ENCODE data around the gene CYP26A1.

CYP26A1 gene

DNA sequence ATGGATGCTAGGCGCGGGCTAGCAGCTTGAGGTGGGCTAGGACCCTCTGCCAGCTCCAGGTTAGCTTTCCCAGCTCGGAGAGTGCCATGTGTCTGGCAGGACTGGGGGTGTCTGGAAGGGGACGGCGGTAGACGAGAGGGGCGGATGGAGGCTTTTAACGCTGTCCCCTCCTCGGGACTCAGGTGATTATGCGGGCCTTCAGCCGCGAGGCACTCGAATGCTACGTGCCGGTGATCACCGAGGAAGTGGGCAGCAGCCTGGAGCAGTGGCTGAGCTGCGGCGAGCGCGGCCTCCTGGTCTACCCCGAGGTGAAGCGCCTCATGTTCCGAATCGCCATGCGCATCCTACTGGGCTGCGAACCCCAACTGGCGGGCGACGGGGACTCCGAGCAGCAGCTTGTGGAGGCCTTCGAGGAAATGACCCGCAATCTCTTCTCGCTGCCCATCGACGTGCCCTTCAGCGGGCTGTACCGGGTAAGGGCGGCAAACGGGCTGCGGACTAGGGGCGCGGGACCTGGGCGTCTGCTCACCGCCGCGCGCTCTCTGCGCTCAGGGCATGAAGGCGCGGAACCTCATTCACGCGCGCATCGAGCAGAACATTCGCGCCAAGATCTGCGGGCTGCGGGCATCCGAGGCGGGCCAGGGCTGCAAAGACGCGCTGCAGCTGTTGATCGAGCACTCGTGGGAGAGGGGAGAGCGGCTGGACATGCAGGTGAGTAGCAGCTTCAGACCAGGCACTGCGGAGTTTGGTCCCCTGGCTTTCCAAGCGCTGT is 1.1 kb downstream of the CYP26A1 start:
- no peak overlapping the region; the same call in 1 of the 2 replicates for H3K4me3 ChIP-seq (replicated peaks; ENCODE audit: low read depth, low read length)

DNA sequence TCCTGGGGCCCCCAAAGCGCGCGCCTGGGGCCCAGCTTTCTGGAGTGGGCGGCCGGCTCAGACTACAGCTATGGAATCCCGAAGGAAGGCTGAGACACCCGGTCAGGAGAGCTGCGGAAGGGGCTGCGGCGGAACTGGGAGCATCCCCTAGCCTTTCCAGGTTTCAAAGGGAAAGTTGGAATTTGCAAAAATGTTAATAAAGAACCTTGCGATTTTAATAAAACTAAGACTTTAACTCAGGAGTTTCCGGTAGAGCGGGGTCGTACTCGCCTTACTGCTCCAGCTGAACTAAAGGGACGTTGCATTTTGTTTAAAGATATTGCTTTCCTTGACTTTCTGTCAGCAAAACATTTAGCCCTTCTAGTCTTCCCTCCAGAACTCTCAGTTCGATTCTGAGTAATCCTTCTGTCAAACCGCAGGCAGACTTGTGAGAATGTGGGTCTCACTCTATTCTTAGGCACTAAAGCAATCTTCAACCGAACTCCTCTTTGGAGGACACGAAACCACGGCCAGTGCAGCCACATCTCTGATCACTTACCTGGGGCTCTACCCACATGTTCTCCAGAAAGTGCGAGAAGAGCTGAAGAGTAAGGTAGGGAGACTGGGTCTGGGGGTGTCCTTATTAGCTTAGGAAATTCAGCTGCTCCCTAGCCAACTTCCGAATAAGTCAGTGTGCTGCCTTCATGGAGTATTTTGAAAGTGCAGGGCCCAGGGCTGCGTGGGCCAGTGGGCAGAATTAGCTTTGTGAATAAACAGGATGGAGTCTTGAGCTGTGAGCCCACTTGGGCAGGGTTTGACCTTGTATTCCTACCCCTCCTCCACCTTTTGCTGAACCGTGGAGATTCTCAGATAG is 1.9 kb downstream of the CYP26A1 start:
- H3K36me3 ChIP-seq (ENCODE audit: control insufficient read depth, insufficient read depth, low read length): no peaks in the 10 kb centered on the region
- H3K27me3 ChIP-seq (replicated peaks; ENCODE audit: control insufficient read depth, insufficient read depth, low read length): peaks cover 13% of the 10 kb centered on the region
- no peak for DNase-seq (ENCODE audit: extremely low read depth, insufficient read length)
- TF ChIP-seq, protein P1, sequence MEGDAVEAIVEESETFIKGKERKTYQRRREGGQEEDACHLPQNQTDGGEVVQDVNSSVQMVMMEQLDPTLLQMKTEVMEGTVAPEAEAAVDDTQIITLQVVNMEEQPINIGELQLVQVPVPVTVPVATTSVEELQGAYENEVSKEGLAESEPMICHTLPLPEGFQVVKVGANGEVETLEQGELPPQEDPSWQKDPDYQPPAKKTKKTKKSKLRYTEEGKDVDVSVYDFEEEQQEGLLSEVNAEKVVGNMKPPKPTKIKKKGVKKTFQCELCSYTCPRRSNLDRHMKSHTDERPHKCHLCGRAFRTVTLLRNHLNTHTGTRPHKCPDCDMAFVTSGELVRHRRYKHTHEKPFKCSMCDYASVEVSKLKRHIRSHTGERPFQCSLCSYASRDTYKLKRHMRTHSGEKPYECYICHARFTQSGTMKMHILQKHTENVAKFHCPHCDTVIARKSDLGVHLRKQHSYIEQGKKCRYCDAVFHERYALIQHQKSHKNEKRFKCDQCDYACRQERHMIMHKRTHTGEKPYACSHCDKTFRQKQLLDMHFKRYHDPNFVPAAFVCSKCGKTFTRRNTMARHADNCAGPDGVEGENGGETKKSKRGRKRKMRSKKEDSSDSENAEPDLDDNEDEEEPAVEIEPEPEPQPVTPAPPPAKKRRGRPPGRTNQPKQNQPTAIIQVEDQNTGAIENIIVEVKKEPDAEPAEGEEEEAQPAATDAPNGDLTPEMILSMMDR (IDR thresholded peaks at IDR 0.05; ENCODE audit: insufficient read depth, low read length, poor library complexity, severe bottlenecking): no peak
- no peak overlapping the region for H3K4me3 ChIP-seq (replicated peaks; ENCODE audit: low read depth, low read length)

More for the DNA sequence above, 1.1 kb downstream of the CYP26A1 start:
- peaks cover 14% of the 10 kb centered on the region for H3K27me3 ChIP-seq (replicated peaks; ENCODE audit: control insufficient read depth, insufficient read depth, low read length)
- no peaks in the 10 kb centered on the region for H3K36me3 ChIP-seq (ENCODE audit: control insufficient read depth, insufficient read depth, low read length)
- TF ChIP-seq, protein P1 (IDR thresholded peaks at IDR 0.05; ENCODE audit: insufficient read depth, low read length, poor library complexity, severe bottlenecking): no peak
- DNase-seq (ENCODE audit: extremely low read depth, insufficient read length): no peak

DNA sequence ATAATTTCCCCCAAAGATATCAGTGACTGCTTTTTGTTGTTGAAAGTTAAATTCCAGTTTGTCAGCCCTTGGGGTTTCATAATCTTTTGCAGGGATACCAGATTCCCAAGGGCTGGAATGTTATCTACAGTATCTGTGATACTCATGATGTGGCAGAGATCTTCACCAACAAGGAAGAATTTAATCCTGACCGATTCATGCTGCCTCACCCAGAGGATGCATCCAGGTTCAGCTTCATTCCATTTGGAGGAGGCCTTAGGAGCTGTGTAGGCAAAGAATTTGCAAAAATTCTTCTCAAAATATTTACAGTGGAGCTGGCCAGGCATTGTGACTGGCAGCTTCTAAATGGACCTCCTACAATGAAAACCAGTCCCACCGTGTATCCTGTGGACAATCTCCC is 3.2 kb downstream of the CYP26A1 start:
- Histone ChIP-seq H3K4me3 (replicated peaks; ENCODE audit: low read depth, low read length) (no peak overlapping the region), H3K27me3 (replicated peaks; ENCODE audit: control insufficient read depth, insufficient read depth, low read length) (peaks cover 13% of the 10 kb centered on the region), H3K36me3 (ENCODE audit: control insufficient read depth, insufficient read depth, low read length) (no peaks in the 10 kb centered on the region)
- TF ChIP-seq, protein P1 (IDR thresholded peaks at IDR 0.05; ENCODE audit: insufficient read depth, low read length, poor library complexity, severe bottlenecking): no peak
- no peak for DNase-seq (ENCODE audit: extremely low read depth, insufficient read length)

DNA sequence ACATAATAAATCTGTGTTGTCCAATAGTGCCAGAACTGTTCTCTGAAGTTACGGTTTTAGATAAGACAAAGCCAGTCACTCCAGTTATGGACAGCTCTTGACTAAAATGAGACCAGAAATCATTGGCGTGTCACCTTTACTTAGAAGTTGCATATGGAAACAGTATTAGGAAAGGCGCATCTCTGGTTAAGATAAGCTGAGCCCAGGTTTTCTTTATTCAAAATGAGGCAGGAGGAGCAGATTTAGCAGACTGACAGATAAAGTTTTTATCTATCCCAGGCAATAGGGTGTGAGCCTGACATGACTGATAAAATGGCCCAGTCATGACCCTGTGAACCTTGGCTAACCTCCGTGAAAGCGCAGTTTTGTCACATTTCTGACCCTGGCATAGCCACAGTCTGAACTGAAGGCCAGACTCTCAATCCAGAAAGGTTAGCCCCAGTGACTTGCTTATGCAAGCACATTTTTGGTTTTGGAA is 4.2 kb downstream of the CYP26A1 start:
- no peaks in the 10 kb centered on the region for H3K36me3 ChIP-seq (ENCODE audit: control insufficient read depth, insufficient read depth, low read length)
- no peak overlapping the region for H3K4me3 ChIP-seq (replicated peaks; ENCODE audit: low read depth, low read length)
- DNase-seq (ENCODE audit: extremely low read depth, insufficient read length): no peak
- TF ChIP-seq, protein P1 (IDR thresholded peaks at IDR 0.05; ENCODE audit: insufficient read depth, low read length, poor library complexity, severe bottlenecking): no peak
- peaks cover 8% of the 10 kb centered on the region; the same call in 1 of the 2 replicates for H3K27me3 ChIP-seq (replicated peaks; ENCODE audit: control insufficient read depth, insufficient read depth, low read length)

DNA sequence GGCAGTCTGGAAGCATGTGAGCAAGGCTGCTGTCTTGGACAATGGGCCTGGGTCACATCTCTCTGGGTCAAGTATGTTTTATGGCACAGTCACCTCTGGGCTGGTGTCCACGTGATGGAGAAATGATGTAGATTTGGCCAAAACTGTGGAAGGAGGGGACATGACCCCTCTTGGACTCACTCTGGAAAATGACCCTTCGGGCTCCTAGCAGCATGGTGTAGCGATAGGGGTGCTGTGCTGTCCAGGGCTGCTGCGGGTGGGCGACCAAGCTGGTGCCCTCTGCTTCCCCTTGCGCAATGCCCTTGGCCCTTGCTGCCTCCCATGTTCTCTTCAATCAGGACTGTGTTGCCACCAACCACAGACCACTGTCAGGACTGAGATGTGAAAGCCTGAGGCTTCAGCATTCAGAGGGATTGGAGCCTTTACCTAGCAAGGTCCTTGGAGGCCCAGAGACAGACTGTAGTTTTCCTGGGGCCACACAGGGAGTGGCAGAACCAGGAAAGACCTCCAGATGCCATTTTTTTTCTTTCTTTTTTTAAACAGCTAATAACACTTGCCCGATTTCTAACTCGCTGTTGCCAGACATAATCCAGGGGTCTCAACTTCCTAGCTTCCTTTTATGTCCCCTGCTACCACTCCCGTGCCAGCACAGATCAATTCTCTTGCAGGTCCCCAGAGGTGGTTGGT is 6.1 kb downstream of the CYP26A1 start:
- Histone ChIP-seq H3K27me3 (replicated peaks; ENCODE audit: control insufficient read depth, insufficient read depth, low read length) (peaks cover 2% of the 10 kb centered on the region; the same call in 1 of the 2 replicates), H3K36me3 (ENCODE audit: control insufficient read depth, insufficient read depth, low read length) (no peaks in the 10 kb centered on the region), H3K4me3 (replicated peaks; ENCODE audit: low read depth, low read length) (no peak overlapping the region)
- DNase-seq (ENCODE audit: extremely low read depth, insufficient read length): no peak
- TF ChIP-seq, protein P1 (IDR thresholded peaks at IDR 0.05; ENCODE audit: insufficient read depth, low read length, poor library complexity, severe bottlenecking): no peak

All from GM06990 (cell line).